ENCODE data around the gene FTSJ3.
"Not testable (repeated sequence)": the region's sequence is repeated elsewhere in the genome, so short reads cannot be mapped to it uniquely, and the experiment has no call there.

FTSJ3 gene

DNA sequence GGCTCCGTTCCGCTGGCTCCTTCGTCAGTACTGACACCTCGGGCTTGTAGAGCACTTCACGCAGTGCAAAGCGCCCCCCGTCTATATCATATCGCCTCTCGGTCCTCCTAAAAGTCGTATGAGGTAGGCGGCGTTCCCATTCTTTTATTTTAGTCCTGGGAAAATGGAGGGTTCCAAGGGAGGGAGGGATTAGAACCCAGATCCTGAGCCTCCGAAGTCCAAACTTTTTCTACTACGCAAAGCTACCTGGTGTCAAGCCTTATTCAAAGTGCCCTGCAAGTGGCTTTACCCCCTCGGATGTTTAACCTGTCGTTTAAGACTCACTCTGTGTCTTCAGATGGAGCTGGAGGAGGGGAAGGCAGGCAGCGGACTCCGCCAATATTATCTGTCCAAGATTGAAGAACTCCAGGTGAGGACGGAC, 348 bp upstream of the FTSJ3 start:
- peak; percentile 48 for DNase-seq (ENCODE audit: low spot score)

- DNase-seq (ENCODE audit: low spot score): no peak
Measured at GRCh38 chr17:63826468-63827001, 928 bp downstream of the FTSJ3 start.

GRCh38 chr17:63824362-63824761, 3.1 kb downstream of the FTSJ3 start:
- DNase-seq (ENCODE audit: low spot score): no peak

DNA sequence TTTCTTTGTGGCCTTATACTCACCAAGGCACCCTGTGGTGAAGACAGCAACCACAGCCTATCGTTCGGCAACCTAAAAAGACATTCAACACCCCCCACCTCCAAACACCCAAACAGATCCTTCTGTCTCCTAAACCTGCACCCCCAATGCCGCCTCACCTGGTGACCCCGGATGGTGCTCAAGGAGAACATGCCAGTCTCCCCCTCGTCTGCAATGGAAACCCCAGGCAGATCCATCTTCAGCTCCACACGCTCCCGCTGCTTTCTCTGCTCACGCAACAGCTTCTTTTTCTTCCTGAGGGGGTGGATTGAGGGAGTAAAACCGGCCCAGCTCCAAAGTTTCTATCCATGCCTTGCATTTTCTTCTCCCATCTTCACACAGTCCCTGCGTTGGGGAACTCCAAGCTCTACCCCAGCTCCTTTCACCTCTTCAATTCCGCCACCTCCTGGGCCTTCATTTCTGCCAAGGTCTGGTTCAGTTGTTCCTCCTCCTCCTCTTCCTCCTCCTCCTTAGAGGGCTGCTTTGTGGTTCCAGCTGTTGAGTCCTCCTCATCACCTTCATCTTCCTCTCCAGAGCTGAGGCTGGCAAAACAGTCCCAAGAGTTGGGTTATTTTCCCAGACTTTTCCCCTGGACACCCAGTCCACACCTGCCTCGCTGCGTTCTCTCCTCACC, 3.7 kb downstream of the FTSJ3 start:
- no peak for DNase-seq (ENCODE audit: low spot score)

- no peak for DNase-seq (ENCODE audit: low spot score)
Measured at GRCh38 chr17:63822537-63822936, 4.9 kb downstream of the FTSJ3 start.

- DNase-seq (ENCODE audit: low spot score): no peak
Measured at GRCh38 chr17:63821804-63822203, 5.7 kb downstream of the FTSJ3 start.

DNA sequence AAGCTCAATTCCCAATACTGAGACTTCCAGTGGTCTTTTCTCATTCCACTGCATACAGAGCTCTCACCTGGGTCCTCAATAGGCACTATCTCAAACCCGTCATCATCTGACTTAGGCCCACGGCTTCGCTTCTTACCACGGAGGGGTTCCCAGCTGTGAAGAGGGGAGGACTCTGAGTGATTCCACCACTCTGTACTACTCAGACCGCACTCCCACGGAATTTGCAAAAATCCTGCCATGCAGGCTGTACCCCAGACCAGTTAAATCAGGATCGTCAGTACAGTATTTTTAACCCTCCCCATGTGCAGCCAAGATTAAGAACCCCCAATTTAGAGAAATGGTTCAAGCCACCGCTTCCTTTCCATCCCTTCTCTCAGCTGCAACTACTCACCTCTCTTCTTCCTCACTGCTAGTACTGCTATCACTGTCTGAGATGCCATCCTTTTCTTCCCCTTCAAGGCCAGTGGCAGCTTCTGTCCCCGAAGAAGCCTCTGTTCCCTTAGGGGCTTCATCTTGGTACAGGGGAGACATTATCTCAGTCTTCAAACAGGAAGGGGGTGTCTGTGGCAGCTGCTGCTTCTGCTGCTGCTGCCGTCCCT, 6.4 kb downstream of the FTSJ3 start:
- DNase-seq (ENCODE audit: low spot score): no peak

DNA sequence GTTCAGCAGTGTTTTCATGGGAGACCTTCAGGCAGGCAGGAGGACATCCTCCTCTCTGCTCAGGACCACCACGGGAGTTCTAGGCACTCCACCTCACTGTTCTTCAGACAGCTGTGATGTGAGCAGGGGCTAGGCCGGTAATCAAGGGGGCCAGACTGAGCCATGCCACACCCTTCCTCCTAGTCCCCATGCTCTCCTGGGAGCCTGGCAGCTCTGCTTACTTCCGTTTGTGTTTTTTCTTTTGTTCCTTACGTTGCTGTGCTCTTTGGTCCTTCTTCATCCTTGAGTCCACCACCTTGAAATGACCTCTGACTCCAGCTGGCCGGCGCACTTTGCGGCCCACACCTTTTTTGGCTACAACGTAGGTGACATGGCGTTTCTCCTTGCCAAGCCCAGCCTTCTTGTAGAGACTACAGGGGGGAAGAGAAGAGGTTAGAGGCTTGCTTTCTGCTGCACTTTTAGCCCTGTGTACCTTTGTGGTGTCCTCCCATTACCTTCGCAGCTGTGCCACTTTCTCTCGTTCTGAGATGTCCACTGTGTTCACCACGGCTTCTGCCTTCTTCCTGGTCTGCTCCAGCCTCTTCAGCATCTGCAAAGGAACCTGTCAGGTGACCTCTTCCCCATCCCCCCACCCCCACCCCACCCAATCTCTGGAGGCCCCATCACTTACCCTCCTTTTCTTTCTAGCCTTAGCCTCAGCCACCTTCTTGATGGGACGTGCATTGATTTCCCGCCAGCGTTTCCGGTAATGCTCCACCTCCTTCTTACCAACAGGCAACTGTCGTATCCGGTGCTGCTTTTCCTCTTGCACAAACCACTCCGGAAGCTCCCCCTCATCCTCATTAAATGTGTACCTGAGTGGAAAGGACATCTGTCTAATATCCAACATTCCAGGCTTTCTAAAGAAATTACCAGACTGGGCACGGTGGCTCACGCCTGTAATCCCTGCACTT, 7.6 kb downstream of the FTSJ3 start:
- DNase-seq (ENCODE audit: low spot score): no peak

- no peak for DNase-seq (ENCODE audit: low spot score)
Measured at GRCh38 chr17:63819131-63819530, 8.3 kb downstream of the FTSJ3 start.

- no peak for DNase-seq (ENCODE audit: low spot score)
Measured at GRCh38 chr17:63817736-63818385, 9.6 kb downstream of the FTSJ3 start.

GRCh38 chr17:63816669-63817068, 10.8 kb downstream of the FTSJ3 start:
- DNase-seq (ENCODE audit: low spot score): no peak

GRCh38 chr17:63816123-63816522, 11.3 kb downstream of the FTSJ3 start:
- DNase-seq (ENCODE audit: low spot score): no peak

DNA sequence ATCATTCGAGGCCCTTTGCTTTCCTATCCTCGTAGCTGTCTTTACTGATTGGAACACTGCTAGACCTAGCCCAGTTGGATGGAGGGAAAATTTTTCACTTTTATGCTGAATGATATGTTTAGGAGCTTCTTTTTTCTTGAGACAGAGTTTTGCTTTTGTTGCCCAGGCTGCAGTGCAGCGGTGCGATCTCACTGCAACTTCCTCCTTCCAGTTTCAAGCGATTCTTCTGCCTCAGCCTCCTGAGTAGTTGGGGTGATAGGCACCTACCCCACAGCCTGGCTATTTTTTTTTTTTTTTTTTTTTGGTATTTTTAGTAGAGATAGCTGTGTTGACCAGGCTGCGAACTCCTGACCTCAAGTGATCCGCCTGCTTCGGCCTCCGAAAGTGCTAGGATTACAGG, 17.5 kb downstream of the FTSJ3 start:
- no peak for DNase-seq (ENCODE audit: low spot score)

GRCh38 chr17:63805591-63805990, 21.9 kb downstream of the FTSJ3 start:
- DNase-seq (ENCODE audit: low spot score): no peak

- no peak for DNase-seq (ENCODE audit: low spot score)
Measured at GRCh38 chr17:63804328-63804727, 23.1 kb downstream of the FTSJ3 start.

- DNase-seq (ENCODE audit: low spot score): no peak
Measured at GRCh38 chr17:63800783-63801182, 26.7 kb downstream of the FTSJ3 start.

GRCh38 chr17:63798572-63799106, 28.8 kb downstream of the FTSJ3 start:
- no peak for DNase-seq (ENCODE audit: low spot score)

GRCh38 chr17:63796375-63796774, 31.1 kb downstream of the FTSJ3 start:
- DNase-seq (ENCODE audit: low spot score): not testable (repeated sequence)

GRCh38 chr17:63792055-63792729, 35.3 kb downstream of the FTSJ3 start:
- no peak for DNase-seq (ENCODE audit: low spot score)

- no peak for DNase-seq (ENCODE audit: low spot score)
Measured at GRCh38 chr17:63790057-63790456, 37.4 kb downstream of the FTSJ3 start.

Data from NAMALWA (cell line).